GM21576 (cell line): ENCODE data around the gene NES.
"Not testable (repeated sequence)": the region's sequence is repeated elsewhere in the genome, so short reads cannot be mapped to it uniquely, and the experiment has no call there.

ENCODE experiments used
- ATAC-seq: cut with Tn5 transposase; IDR thresholded peaks from one replicate; pipeline ENCODE4 v1.9.1; 2021; ENCODE audit warnings: mild to moderate bottlenecking, moderate library complexity; ENCODE audit not compliant: unreplicated experiment

Gene NES

DNA sequence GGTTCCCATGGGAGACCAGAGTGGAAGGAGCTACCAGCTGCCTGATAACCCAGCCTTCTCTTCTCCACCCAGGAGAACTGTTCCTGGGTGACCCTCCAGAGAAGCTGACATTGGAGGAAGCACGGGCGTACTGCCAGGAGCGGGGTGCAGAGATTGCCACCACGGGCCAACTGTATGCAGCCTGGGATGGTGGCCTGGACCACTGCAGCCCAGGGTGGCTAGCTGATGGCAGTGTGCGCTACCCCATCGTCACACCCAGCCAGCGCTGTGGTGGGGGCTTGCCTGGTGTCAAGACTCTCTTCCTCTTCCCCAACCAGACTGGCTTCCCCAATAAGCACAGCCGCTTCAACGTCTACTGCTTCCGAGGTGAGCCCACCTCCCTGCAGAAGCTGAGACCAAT is 28.7 kb downstream of the NES start:
- no peak for ATAC-seq

GRCh38 chr1:156647351-156647750 is 29.9 kb downstream of the NES start:
- ATAC-seq: no peak

GRCh38 chr1:156646738-156647211 is 30.4 kb downstream of the NES start:
- no peak for ATAC-seq

- ATAC-seq: no peak
Measured at GRCh38 chr1:156645666-156646065, 31.5 kb downstream of the NES start.

- no peak for ATAC-seq
Measured at GRCh38 chr1:156645056-156645455, 32.2 kb downstream of the NES start.

DNA sequence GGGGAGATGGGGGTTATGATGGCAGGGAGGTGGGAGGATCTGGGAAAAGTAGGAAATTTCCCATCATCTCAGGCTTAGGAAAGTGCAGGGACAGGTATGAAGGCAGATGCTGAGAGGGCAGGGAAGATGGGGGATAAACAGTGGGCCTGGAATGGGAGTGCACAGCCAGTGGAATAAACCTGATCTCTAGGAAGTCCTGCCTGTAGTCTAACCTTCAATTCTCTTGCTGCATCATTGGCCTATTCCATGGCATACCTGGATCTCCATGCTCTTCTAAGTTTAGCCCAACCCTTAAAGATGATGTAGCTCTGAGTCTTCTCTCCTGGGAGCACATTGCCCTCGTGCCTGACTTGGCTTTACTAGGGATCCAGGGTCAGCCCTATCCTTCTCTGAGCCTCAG is 32.6 kb downstream of the NES start:
- no peak for ATAC-seq

GRCh38 chr1:156644146-156644545 is 33.1 kb downstream of the NES start:
- no peak for ATAC-seq

- ATAC-seq: no peak
Measured at GRCh38 chr1:156643778-156644092, 33.5 kb downstream of the NES start.

- ATAC-seq: no peak
Measured at GRCh38 chr1:156643049-156643777, 34.0 kb downstream of the NES start.

DNA sequence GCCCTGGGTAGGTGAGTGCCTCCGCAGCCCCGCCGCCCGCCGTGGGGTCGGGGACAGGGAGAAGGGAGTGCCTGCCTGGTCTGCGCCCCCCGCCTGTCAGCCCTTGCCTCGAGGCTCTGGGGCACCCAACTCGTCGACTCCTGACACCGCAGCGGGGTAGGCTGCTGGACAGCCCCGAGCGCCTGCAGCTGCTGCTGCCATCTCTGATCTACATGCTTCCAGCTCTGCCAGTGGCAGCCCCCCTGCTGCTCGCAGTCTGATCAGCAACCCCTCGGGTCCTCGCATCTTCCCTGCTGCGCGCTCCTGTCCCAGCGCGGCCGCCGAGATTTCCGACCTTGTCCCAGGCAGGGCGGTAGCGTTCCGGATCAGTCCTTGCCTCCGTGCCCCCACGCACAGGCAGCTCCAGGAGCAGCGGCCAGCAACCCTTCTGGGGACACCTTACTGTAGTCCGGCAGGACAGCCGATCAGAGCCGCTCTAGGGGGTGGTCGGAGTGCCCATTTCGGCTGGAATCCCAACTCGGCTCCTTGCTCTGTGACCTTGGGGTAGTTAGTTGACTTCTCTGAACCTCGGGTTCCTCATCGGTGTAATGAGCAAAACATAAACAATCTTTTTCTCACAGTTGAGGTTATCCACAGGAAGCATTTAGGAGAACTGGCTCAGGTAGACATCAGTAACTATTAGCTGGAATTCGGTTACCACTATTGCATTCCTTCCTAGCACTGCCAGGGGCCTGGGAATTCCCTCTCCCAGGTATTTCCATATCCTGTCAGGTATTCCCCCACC is 34.8 kb downstream of the NES start:
- no peak for ATAC-seq

- ATAC-seq: no peak
Measured at GRCh38 chr1:156641761-156642264, 35.4 kb downstream of the NES start, which contains the start of gene BCAN. TSS of gene BCAN (plus strand) at chr1:156642117. CDS start at chr1:156646055, 3,938 bp downstream.

- no peak for ATAC-seq
Measured at GRCh38 chr1:156640842-156641706, 36.1 kb downstream of the NES start.

DNA sequence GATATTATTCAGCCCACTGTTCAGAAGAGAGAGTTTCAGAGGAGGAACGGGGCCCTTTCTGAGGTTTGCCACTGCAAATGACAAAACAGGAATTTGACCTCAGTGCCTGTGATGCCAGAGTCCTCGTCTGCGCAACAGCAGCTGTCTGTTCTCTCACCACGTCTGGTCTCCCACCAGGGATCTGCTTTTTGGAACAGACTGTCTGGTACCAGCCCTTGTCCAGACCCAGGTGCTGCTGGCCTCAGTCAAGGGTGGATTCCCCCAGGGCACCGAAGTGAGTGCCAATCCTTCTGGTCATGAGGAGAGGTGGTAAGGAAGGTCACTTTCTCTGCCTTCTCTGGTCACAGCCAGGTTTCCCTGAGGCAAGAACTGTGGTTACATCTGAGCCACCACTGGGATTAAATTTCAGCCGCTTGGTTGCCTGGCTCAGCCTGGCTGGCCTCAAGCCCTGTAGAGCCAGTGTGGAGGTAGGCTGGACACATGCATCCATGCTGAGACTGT is 37.6 kb downstream of the NES start:
- no peak for ATAC-seq

- no peak for ATAC-seq
Measured at GRCh38 chr1:156638189-156638985, 38.8 kb downstream of the NES start.

- ATAC-seq: no peak
Measured at GRCh38 chr1:156632355-156632754, 44.9 kb downstream of the NES start.

DNA sequence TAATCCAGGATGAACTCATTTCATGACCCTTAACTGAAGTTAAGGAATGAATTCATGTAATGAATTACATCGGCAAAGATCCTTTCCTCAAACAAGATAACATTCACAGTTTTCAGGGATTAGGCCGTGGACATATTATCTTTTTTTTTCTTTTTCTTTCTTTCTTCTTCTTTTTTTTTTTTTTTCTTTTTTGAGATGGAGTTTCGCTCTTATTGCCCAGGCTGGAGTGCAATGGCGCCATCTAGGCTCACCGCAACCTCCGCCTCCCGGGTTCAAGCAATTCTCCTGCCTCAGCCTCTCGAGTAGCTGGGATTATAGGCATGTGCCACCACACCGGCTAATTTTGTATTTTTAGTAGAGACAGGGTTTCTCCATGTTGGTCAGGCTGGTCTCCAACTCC is 46.1 kb downstream of the NES start:
- ATAC-seq: not testable (repeated sequence)

GRCh38 chr1:156629823-156630449 is 47.3 kb downstream of the NES start:
- no peak for ATAC-seq

DNA sequence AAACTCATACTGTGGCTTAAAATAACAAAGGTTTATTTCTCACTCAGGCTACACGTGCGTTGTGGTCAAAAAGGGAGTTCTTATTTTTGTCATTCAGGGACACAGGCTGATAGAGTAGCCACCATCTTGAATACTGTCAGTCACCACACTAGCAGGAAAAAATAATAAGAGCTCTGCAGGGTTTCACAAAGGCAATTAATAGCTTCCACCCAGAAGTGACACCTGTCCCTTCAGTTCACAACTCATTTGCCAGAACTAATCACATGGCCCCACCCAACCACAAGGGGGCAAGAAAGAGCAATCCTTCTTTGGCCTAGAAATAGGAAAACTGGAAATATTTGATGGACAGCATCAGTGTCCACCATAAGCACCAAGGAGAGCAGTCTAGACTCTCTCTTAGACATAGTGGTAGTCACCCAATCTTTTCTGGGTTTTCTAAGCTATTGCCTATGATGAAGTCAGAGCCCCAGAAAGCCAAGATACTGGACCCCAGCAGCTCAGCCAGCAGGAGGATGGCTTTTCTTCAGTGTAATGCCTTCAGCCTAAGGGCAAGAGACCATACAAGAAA is 49.8 kb downstream of the NES start:
- ATAC-seq: no peak

DNA sequence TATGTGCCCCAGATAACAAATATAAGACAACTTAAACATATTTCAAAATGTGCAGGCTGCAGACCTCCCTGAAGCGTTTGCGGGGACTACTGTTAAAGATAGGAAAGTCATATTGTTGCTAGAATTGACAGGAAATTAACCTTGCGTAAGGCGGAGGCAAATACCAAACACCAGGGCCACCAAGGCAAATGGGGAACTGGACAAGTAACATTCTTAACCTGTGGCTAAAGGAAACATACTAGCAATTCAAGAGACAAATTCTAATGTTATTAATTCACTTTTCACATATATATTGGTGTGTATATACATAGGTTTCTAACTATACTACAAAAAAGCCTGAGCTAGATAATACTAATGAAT is 51.1 kb downstream of the NES start:
- ATAC-seq: no peak
